Measurements from ENCODE around the gene THOC5. TPM values are rescaled to one million over a fixed set of nuclear protein-coding genes. Genes with fewer than 3 reads are reported as not detected.

Gene THOC5
- total RNA-seq, 1 experiment from 2014 or later, result 74.6 TPM

GRCh38 chr22:29503811-29504372 lies 49.7 kb downstream of the THOC5 start:
- Mint-ChIP-seq H3K36me3 (ENCODE audit: insufficient read depth, unreplicated experiment) (peaks cover 29% of the 10 kb centered on the region), H3K27me3 (ENCODE audit: insufficient read depth, unreplicated experiment) (no peaks in the 10 kb centered on the region), H3K9me3 (ENCODE audit: unreplicated experiment) (no peaks in the 10 kb centered on the region), H3K4me1 (ENCODE audit: low read depth, unreplicated experiment) (peaks cover 9% of the 10 kb centered on the region), H3K4me3 (ENCODE audit: unreplicated experiment) (no peak overlapping the region), H3K27ac (ENCODE audit: unreplicated experiment) (no peak overlapping the region)
- TF ChIP-seq, protein P1, sequence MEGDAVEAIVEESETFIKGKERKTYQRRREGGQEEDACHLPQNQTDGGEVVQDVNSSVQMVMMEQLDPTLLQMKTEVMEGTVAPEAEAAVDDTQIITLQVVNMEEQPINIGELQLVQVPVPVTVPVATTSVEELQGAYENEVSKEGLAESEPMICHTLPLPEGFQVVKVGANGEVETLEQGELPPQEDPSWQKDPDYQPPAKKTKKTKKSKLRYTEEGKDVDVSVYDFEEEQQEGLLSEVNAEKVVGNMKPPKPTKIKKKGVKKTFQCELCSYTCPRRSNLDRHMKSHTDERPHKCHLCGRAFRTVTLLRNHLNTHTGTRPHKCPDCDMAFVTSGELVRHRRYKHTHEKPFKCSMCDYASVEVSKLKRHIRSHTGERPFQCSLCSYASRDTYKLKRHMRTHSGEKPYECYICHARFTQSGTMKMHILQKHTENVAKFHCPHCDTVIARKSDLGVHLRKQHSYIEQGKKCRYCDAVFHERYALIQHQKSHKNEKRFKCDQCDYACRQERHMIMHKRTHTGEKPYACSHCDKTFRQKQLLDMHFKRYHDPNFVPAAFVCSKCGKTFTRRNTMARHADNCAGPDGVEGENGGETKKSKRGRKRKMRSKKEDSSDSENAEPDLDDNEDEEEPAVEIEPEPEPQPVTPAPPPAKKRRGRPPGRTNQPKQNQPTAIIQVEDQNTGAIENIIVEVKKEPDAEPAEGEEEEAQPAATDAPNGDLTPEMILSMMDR (IDR thresholded peaks at IDR 0.05; ENCODE audit: insufficient read depth in 1 of 2, low read depth in 1 of 2, low read length in 1 of 2, severe bottlenecking in 1 of 2, unreplicated experiment in 1 of 2), result no peak
- H3K4me1 ChIP-seq, result peaks cover 10% of the 10 kb centered on the region
- CTCF ChIA-PET, result no interaction called here
- intact Hi-C loops (cut with micrococcal nuclease; ENCODE audit: unreplicated experiment), result no loop called here
- H3K27me3 ChIP-seq (replicated peaks; ENCODE audit: control insufficient read depth, insufficient read depth, low read length), result no peaks in the 10 kb centered on the region
- BruUV-seq (replicated peaks), result no TSS peak
- POLR2A ChIA-PET, result no interaction called here
- H3K36me3 ChIP-seq (ENCODE audit: control insufficient read depth, insufficient read depth, low read length), result peaks cover 3% of the 10 kb centered on the region; the same call in 1 of the 2 replicates
- no peak overlapping the region for H3K4me3 ChIP-seq (ENCODE audit: low read depth, low read length)
- no peaks in the 10 kb centered on the region for H3K9me3 ChIP-seq
- DNase-seq, result no peak

DNA sequence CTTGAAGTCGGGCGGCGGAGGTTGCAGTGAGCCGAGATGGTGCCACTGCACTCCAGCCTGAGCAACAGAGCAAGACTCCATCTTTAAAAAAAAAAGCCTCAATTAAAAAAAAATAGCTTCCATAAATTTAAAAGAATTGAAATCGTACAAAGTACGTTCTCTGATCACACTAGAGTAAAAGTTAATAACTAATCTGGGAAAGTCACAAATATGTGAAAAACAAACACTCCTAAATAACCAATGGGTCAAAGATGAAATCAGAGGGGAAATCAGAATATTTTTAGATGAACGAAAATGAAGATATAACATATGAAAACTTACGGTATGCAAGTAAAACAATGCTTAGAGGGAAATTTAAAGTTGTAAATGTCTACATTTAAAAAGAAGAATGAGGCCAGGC lies 53.7 kb downstream of the THOC5 start:
- H3K4me1 Mint-ChIP-seq (ENCODE audit: low read depth, unreplicated experiment), result peaks cover 9% of the 10 kb centered on the region
- Histone ChIP-seq H3K4me1 (peaks cover 10% of the 10 kb centered on the region), H3K36me3 (ENCODE audit: control insufficient read depth, insufficient read depth, low read length) (no peaks in the 10 kb centered on the region), H3K27me3 (replicated peaks; ENCODE audit: control insufficient read depth, insufficient read depth, low read length) (no peaks in the 10 kb centered on the region), H3K4me3 (ENCODE audit: low read depth, low read length) (no peak overlapping the region), H3K9me3 (no peaks in the 10 kb centered on the region)
- no peak overlapping the region for H3K4me3 Mint-ChIP-seq (ENCODE audit: unreplicated experiment)
- ChIA-PET CTCF (interaction anchor here (1.1 kb wide), 1 partner anchor 54 kb away, joined by 4 read pairs; the partner anchor contains the start of gene THOC5), POLR2A (no interaction called here)
- no peak overlapping the region for H3K27ac Mint-ChIP-seq (ENCODE audit: unreplicated experiment)
- TF ChIP-seq, protein P1 (IDR thresholded peaks at IDR 0.05; ENCODE audit: insufficient read depth in 1 of 2, low read depth in 1 of 2, low read length in 1 of 2, severe bottlenecking in 1 of 2, unreplicated experiment in 1 of 2), result no peak
- no TSS peak for BruUV-seq (replicated peaks)
- DNase-seq, result no peak
- H3K27me3 Mint-ChIP-seq (ENCODE audit: insufficient read depth, unreplicated experiment), result no peaks in the 10 kb centered on the region
- peaks cover 5% of the 10 kb centered on the region for H3K36me3 Mint-ChIP-seq (ENCODE audit: insufficient read depth, unreplicated experiment)
- H3K9me3 Mint-ChIP-seq (ENCODE audit: unreplicated experiment), result no peaks in the 10 kb centered on the region
- intact Hi-C loops (cut with micrococcal nuclease; ENCODE audit: unreplicated experiment), result no loop called here

- Histone ChIP-seq H3K36me3 (ENCODE audit: control insufficient read depth, insufficient read depth, low read length) (no peaks in the 10 kb centered on the region), H3K9me3 (no peaks in the 10 kb centered on the region), H3K27me3 (replicated peaks; ENCODE audit: control insufficient read depth, insufficient read depth, low read length) (no peaks in the 10 kb centered on the region), H3K4me1 (no peaks in the 10 kb centered on the region), H3K4me3 (ENCODE audit: low read depth, low read length) (no peak overlapping the region)
- Mint-ChIP-seq H3K9me3 (ENCODE audit: unreplicated experiment) (no peaks in the 10 kb centered on the region), H3K36me3 (ENCODE audit: insufficient read depth, unreplicated experiment) (no peaks in the 10 kb centered on the region), H3K4me3 (ENCODE audit: unreplicated experiment) (no peak overlapping the region), H3K27me3 (ENCODE audit: insufficient read depth, unreplicated experiment) (no peaks in the 10 kb centered on the region), H3K27ac (ENCODE audit: unreplicated experiment) (no peak overlapping the region), H3K4me1 (ENCODE audit: low read depth, unreplicated experiment) (no peaks in the 10 kb centered on the region)
- intact Hi-C loops (cut with micrococcal nuclease; ENCODE audit: unreplicated experiment), result no loop called here
- ChIA-PET POLR2A (no interaction called here), CTCF (no interaction called here)
- BruUV-seq (replicated peaks), result no TSS peak
- no peak for DNase-seq
- TF ChIP-seq, protein P1 (IDR thresholded peaks at IDR 0.05; ENCODE audit: insufficient read depth in 1 of 2, low read depth in 1 of 2, low read length in 1 of 2, severe bottlenecking in 1 of 2, unreplicated experiment in 1 of 2), result no peak
These were observed 59.9 kb downstream of the THOC5 start for GRCh38 chr22:29493636-29494035.
